ENCODE results near the gene CHST11. TPM values are rescaled to one million over a fixed set of nuclear protein-coding genes. Genes with fewer than 3 reads are reported as not detected.
"Not testable (repeated sequence)": the region's sequence is repeated elsewhere in the genome, so short reads cannot be mapped to it uniquely, and the experiment has no call there.

Gene CHST11
- total RNA-seq, 1 experiment from 2014 or later: 1.1 TPM

GRCh38 chr12:104611671-104612070 is 154.9 kb downstream of the CHST11 start:
- no peaks in the 10 kb centered on the region for H3K9me3 Mint-ChIP-seq (ENCODE audit: low read depth, unreplicated experiment)
- intact Hi-C loops (cut with micrococcal nuclease; ENCODE audit: unreplicated experiment): no loop called here
- BruUV-seq (replicated peaks): no TSS peak
- no peak overlapping the region for H3K27ac Mint-ChIP-seq (ENCODE audit: unreplicated experiment)
- H3K4me3 Mint-ChIP-seq (ENCODE audit: low read depth, unreplicated experiment): no peak overlapping the region
- CTCF ChIA-PET: no interaction called here
- H3K4me1 Mint-ChIP-seq (ENCODE audit: low read depth, unreplicated experiment): no peaks in the 10 kb centered on the region
- H3K27me3 Mint-ChIP-seq (ENCODE audit: unreplicated experiment): peaks cover 31% of the 10 kb centered on the region
- no peak for TF ChIP-seq CTCF (IDR thresholded peaks at IDR 0.05; ENCODE audit: unreplicated experiment)
- no peak for DNase-seq
- no peaks in the 10 kb centered on the region for H3K36me3 Mint-ChIP-seq (ENCODE audit: insufficient read depth, unreplicated experiment)

GRCh38 chr12:104613372-104613771 is 156.6 kb downstream of the CHST11 start:
- DNase-seq, CTCF ChIA-PET: not testable (repeated sequence)

GRCh38 chr12:104615048-104615561 is 158.4 kb downstream of the CHST11 start:
- no peak overlapping the region for H3K27ac Mint-ChIP-seq (ENCODE audit: unreplicated experiment)
- DNase-seq: no peak
- no TSS peak for BruUV-seq (replicated peaks)
- no peak overlapping the region for H3K4me3 Mint-ChIP-seq (ENCODE audit: low read depth, unreplicated experiment)
- peaks cover 50% of the 10 kb centered on the region for H3K27me3 Mint-ChIP-seq (ENCODE audit: unreplicated experiment)
- no peak for TF ChIP-seq CTCF (IDR thresholded peaks at IDR 0.05; ENCODE audit: unreplicated experiment)
- CTCF ChIA-PET: no interaction called here
- intact Hi-C loops (cut with micrococcal nuclease; ENCODE audit: unreplicated experiment): no loop called here
- no peaks in the 10 kb centered on the region for H3K4me1 Mint-ChIP-seq (ENCODE audit: low read depth, unreplicated experiment)
- no peaks in the 10 kb centered on the region for H3K36me3 Mint-ChIP-seq (ENCODE audit: insufficient read depth, unreplicated experiment)
- no peaks in the 10 kb centered on the region for H3K9me3 Mint-ChIP-seq (ENCODE audit: low read depth, unreplicated experiment)

More at GRCh38 chr12:104613372-104613771, 156.6 kb downstream of the CHST11 start:
- peaks cover 35% of the 10 kb centered on the region for H3K27me3 Mint-ChIP-seq (ENCODE audit: unreplicated experiment)
- H3K36me3 Mint-ChIP-seq (ENCODE audit: insufficient read depth, unreplicated experiment); H3K9me3 Mint-ChIP-seq (ENCODE audit: low read depth, unreplicated experiment); H3K27ac Mint-ChIP-seq (ENCODE audit: unreplicated experiment); H3K4me3 Mint-ChIP-seq (ENCODE audit: low read depth, unreplicated experiment); BruUV-seq (replicated peaks); H3K4me1 Mint-ChIP-seq (ENCODE audit: low read depth, unreplicated experiment); intact Hi-C loops (cut with micrococcal nuclease; ENCODE audit: unreplicated experiment): not testable (repeated sequence)

GRCh38 chr12:104618691-104619090 is 161.9 kb downstream of the CHST11 start:
- no TSS peak for BruUV-seq (replicated peaks)
- CTCF ChIA-PET: no interaction called here

More at GRCh38 chr12:104618691-104619090, 161.9 kb downstream of the CHST11 start:
- Mint-ChIP-seq H3K27ac (ENCODE audit: unreplicated experiment) (no peak overlapping the region), H3K4me1 (ENCODE audit: low read depth, unreplicated experiment) (no peaks in the 10 kb centered on the region), H3K36me3 (ENCODE audit: insufficient read depth, unreplicated experiment) (no peaks in the 10 kb centered on the region), H3K27me3 (ENCODE audit: unreplicated experiment) (peaks cover 41% of the 10 kb centered on the region), H3K4me3 (ENCODE audit: low read depth, unreplicated experiment) (no peak overlapping the region), H3K9me3 (ENCODE audit: low read depth, unreplicated experiment) (no peaks in the 10 kb centered on the region)
- no peak for TF ChIP-seq CTCF (IDR thresholded peaks at IDR 0.05; ENCODE audit: unreplicated experiment)
- intact Hi-C loops (cut with micrococcal nuclease; ENCODE audit: unreplicated experiment): no loop called here
- DNase-seq: no peak
